HCT116 (cell line): ENCODE results near the gene ALKBH1.

Experiments used
- POLR2A ChIP-seq: IDR thresholded peaks from 2 replicates; pipeline ENCODE4 v1.7.0; 2011; ENCODE audit warnings: borderline replicate concordance; ENCODE audit not compliant: insufficient read depth, insufficient read length; ENCODE audit errors: extremely low read depth
- POLR2AphosphoS5 ChIP-seq: IDR thresholded peaks from 2 replicates; pipeline ENCODE4 v1.6.1; 2011; ENCODE audit warnings: mild to moderate bottlenecking, low read depth, low read length, moderate library complexity
- RAD21 ChIP-seq: IDR thresholded peaks from 2 replicates; pipeline ENCODE4 v1.6.1; 2012; ENCODE audit warnings: low read depth, mild to moderate bottlenecking
- REST ChIP-seq: IDR thresholded peaks from 2 replicates; pipeline ENCODE4 v1.6.1; 2012; ENCODE audit warnings: low read depth
- TF ChIP-seq, protein P1 (sequence below): IDR thresholded peaks from 2 replicates; pipeline ENCODE4 v1.6.1; 2012
- TF ChIP-seq, protein P2 (sequence below), 3 experiments: fragments of 200-600 bp in 1 of 3; sonication (generic) in 1 of 3; IDR thresholded peaks in 2 of 3; conservative IDR thresholded peaks in 1 of 3; 2 replicates each; pipeline ENCODE4 v1.5.1; 2012 to 2017; ENCODE audit warnings: low read depth in 2 of 3, low read length in 2 of 3, antibody characterized with exemption in 1 of 3, borderline replicate concordance in 1 of 3, control low read depth in 1 of 3, mild to moderate bottlenecking in 1 of 3, mixed read lengths in 1 of 3, mixed run types in 1 of 3, moderate library complexity in 1 of 3; ENCODE audit not compliant: insufficient read depth in 1 of 3

- TF ChIP-seq RAD21 = no peak
- TF ChIP-seq POLR2A = no peak
- TF ChIP-seq POLR2AphosphoS5 = no peak
- TF ChIP-seq, protein P1, sequence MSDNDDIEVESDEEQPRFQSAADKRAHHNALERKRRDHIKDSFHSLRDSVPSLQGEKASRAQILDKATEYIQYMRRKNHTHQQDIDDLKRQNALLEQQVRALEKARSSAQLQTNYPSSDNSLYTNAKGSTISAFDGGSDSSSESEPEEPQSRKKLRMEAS = no peak
- TF ChIP-seq, protein P2, sequence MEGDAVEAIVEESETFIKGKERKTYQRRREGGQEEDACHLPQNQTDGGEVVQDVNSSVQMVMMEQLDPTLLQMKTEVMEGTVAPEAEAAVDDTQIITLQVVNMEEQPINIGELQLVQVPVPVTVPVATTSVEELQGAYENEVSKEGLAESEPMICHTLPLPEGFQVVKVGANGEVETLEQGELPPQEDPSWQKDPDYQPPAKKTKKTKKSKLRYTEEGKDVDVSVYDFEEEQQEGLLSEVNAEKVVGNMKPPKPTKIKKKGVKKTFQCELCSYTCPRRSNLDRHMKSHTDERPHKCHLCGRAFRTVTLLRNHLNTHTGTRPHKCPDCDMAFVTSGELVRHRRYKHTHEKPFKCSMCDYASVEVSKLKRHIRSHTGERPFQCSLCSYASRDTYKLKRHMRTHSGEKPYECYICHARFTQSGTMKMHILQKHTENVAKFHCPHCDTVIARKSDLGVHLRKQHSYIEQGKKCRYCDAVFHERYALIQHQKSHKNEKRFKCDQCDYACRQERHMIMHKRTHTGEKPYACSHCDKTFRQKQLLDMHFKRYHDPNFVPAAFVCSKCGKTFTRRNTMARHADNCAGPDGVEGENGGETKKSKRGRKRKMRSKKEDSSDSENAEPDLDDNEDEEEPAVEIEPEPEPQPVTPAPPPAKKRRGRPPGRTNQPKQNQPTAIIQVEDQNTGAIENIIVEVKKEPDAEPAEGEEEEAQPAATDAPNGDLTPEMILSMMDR (IDR thresholded peaks at IDR 0.05 in 2 of 3, conservative IDR thresholded peaks at IDR 0.05 in 1 of 3; ENCODE audit: borderline replicate concordance in 1 of 3, insufficient read depth in 1 of 3, low read depth in 2 of 3, low read length in 2 of 3) = no peak
- TF ChIP-seq REST = no peak
Measured at GRCh38 chr14:77681196-77682157, 26.3 kb downstream of the ALKBH1 start.
